DMS 273 treated with DMSO at 0.1 percent for 48 hours (cell line): ENCODE data around the gene GPR31.

Experiments used
- DNase-seq: peaks from one replicate; lab custom pipeline; 2025; lab: John Stamatoyannopoulos, UW

Gene GPR31

GRCh38 chr6:167139761-167140160, 18.0 kb downstream of the GPR31 start:
- DNase-seq: no peak

DNA sequence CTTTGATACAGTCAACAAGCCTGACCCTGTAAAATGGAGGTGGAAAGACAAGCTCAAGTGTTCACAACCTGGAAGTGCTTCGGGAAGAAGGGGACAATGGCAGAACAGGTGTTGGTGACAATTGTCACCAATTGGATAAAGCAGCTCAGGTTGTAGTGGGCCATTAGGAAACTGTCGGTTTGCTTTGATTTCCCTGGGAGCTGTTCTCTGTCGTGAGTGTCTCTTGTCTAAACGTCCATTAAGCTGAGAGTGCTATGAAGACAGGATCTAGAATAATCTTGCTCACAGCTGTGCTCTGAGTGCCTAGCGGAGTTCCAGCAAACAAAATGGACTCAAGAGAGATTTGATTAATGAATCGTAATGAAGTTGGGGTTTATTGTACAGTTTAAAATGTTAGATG, 19.9 kb downstream of the GPR31 start:
- DNase-seq: no peak

GRCh38 chr6:167137081-167137480, 20.7 kb downstream of the GPR31 start:
- DNase-seq: no peak

GRCh38 chr6:167136376-167136775, 21.4 kb downstream of the GPR31 start:
- no peak for DNase-seq

- no peak for DNase-seq
These were observed 23.1 kb downstream of the GPR31 start for GRCh38 chr6:167134448-167135328.

DNA sequence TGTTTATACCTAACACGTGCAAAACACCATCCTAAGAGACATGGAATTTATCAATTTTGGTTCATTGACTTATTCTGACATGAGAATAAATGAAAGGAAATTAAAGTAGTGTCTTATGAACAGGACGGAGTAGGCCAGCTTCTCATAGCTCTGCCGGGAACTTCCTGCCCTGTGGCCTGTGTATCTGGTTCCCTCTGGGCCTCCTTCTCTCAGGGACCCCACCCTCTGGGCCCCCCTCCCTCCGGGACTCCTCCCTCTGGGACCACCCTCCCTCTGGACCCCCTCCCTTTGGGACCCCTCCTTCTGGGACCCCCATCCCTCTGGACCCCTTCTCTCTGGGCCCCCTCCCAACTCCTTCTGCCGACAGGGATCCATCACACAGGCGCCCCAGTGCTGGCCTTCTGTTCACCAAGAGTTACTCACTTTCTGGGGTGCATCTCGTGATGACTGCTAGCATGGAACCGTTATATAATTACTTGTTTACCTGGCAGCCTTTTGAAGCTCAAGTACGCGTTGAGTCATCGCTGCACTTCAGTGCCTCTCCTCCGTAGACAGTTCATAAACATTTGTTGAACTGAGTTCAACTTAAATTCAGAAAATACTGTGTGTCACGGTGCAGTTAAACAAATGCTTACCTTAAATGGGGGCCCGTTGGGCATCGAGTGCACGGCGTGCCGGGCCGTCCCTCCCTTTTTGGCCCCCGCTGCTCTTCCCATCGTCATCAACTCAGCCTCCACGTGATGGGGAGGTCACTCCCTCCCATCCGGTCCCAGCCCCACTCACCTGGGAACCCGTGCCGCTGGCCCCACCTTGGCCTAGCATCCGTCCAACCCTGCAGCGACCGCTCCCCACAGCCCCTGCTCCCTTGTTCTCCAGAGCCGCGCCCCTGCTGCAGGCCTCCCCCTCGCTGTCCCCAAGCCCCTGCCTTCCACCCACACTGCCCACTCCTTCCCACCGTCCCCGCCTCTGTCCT, 26.8 kb downstream of the GPR31 start:
- no peak for DNase-seq

- no peak for DNase-seq
These were observed 27.6 kb downstream of the GPR31 start for GRCh38 chr6:167130008-167130677.

DNA sequence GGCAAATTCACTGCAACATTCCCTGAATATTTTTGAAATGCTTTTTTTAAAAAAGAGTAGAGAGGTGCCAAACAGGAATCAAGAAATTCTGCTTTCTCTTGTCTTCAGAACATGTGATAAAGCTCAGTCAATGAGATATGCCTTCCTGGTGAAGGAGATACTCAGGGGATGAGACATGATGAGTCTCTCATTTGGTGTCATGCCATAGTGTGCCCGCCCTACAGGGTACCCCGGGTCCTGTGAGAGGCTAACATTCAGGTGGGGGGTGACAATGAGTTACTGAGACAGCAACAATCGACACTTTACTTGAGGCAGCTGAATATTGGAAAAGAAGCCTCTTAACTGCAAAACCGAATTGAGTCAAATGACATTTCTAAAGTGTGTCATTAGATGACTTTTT, 28.2 kb downstream of the GPR31 start:
- DNase-seq: no peak

DNA sequence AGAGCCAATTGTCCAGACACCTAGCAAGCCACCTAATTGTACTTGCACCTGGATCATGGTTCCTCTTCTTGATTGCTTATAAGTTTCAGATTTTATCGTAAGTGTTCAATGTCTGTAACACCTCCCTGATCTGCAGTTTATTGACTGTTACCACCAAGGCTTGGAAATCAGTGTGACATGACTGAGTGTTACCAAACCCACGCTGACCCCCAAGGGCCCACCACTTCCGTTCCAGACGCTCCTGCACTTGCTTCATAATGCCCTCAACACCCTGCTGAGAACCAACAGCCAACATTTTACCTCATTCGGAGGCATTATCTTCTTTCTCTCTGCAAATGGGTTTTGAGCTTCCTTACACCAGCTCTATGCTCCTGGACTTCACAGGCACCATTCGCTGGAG, 28.6 kb downstream of the GPR31 start:
- no peak for DNase-seq

GRCh38 chr6:167127785-167128531, 29.8 kb downstream of the GPR31 start:
- no peak for DNase-seq

GRCh38 chr6:167125855-167126349, 31.9 kb downstream of the GPR31 start:
- no peak for DNase-seq

DNA sequence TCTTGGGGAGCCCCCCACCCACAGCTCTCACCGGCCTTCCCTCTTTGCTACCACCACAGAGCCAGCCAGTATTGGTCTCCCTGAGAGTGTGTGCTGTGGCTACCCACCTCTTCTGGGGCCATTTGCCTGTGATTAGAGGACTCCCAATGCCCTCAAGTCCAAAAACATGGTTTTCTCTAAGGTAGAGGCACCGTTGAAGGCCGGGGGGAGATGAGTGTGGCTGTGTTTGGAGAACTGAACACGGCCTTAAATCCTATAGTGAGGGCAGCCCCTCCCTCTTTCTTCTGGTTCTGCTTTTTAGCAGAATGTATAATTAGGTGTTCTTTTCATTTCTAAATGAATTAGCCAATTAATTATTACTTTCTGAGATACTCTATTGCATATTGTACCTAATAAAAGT, 32.4 kb downstream of the GPR31 start:
- DNase-seq: no peak

DNA sequence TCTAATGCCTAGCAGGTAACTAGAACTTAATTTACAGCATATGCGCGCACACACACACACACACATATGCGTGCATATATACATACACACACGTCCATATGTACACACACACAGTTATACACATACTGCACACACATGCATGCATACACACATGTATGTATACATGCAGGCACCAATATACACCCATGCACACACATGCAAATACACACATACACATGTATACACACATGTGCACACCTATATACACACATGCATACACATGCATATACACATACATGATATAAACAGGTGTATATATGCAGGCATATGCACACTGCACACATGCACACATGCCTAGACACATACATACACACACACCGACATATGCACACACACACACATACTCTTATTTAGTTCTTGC, 33.0 kb downstream of the GPR31 start:
- no peak for DNase-seq

GRCh38 chr6:167122827-167123657, 34.7 kb downstream of the GPR31 start, which contains the start of gene CCR6:
Gene CCR6, plus strand, starts transcription at chr6:167123096. Its CDS starts 13,039 bp downstream, at chr6:167136135.
- DNase-seq: no peak

- no peak for DNase-seq
These were observed 35.5 kb downstream of the GPR31 start for GRCh38 chr6:167122041-167122826.

GRCh38 chr6:167121335-167121841, 36.4 kb downstream of the GPR31 start:
- no peak for DNase-seq

DNA sequence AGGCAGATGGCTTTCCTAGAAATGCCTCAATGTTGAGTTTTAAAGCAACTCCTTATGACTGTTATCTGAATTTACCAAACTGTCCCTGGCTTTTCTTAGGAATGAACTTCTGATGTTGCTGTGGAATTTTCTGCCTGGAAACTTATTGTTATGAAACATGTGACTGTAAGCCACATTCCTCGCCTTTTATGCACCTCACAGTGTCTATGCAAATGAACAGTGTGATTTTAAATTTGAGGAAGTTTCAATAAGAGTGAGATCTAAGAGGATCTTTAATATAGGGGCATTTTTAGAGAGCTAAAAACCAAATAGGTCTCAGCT, 37.2 kb downstream of the GPR31 start:
- DNase-seq: no peak

- no peak for DNase-seq
These were observed 37.9 kb downstream of the GPR31 start for GRCh38 chr6:167119670-167120582.
